GM23248 (cell line): ENCODE measurements around the gene CD9. TPM values are rescaled to one million over a fixed set of nuclear protein-coding genes. Genes with fewer than 3 reads are reported as not detected.
A peak's percentile ranks its signal among the peaks of the same experiment; 100 is the strongest.

Experiments
- DNase-seq: peaks from one replicate; pipeline ENCODE4 v3.0.0-alpha.2; 2015
- H2AFZ ChIP-seq: fragments of 200-600 bp; sonication (generic); 2 replicates; pipeline ENCODE4 v1.6.1; 2016; ENCODE audit warnings: antibody characterized with exemption
- H3F3A ChIP-seq: fragments of 200-600 bp; sonication (generic); 2 replicates; pipeline ENCODE4 v1.6.1; 2016; ENCODE audit warnings: mild to moderate bottlenecking, antibody characterized with exemption, mixed run types; ENCODE audit not compliant: insufficient read depth
- H3K27ac ChIP-seq: fragments of 200-600 bp; sonication (generic); 2 replicates; pipeline ENCODE4 v1.5.1; 2016; ENCODE audit warnings: mild to moderate bottlenecking
- H3K27me3 ChIP-seq: fragments of 200-600 bp; sonication (generic); replicated peaks from 2 replicates; pipeline ENCODE4 v1.6.1; 2016; ENCODE audit warnings: mild to moderate bottlenecking; ENCODE audit not compliant: insufficient read depth
- H3K36me3 ChIP-seq: fragments of 200-600 bp; sonication (generic); 2 replicates; pipeline ENCODE4 v1.6.1; 2016; ENCODE audit warnings: low read depth, mild to moderate bottlenecking
- H3K4me1 ChIP-seq: fragments of 200-600 bp; sonication (generic); 2 replicates; pipeline ENCODE4 v1.6.1; 2016; ENCODE audit warnings: mild to moderate bottlenecking; ENCODE audit not compliant: insufficient read depth
- H3K4me2 ChIP-seq: fragments of 200-600 bp; sonication (generic); one replicate; pipeline ENCODE4 v1.6.1; 2016; ENCODE audit warnings: mild to moderate bottlenecking; ENCODE audit not compliant: unreplicated experiment
- H3K4me3 ChIP-seq: fragments of 200-600 bp; sonication (generic); 2 replicates; pipeline ENCODE4 v1.5.1; 2016; ENCODE audit warnings: mild to moderate bottlenecking
- H3K79me2 ChIP-seq: fragments of 200-600 bp; sonication (generic); 2 replicates; pipeline ENCODE4 v1.6.1; 2016; ENCODE audit warnings: mild to moderate bottlenecking; ENCODE audit not compliant: insufficient read depth
- H3K9ac ChIP-seq: fragments of 200-600 bp; sonication (generic); 2 replicates; pipeline ENCODE4 v1.6.1; 2016; ENCODE audit warnings: mild to moderate bottlenecking
- H3K9me2 ChIP-seq: fragments of 200-600 bp; sonication (generic); 2 replicates; pipeline ENCODE4 v1.6.1; 2016; ENCODE audit warnings: mixed run types, mild to moderate bottlenecking, moderate library complexity; ENCODE audit not compliant: insufficient read depth
- H3K9me3 ChIP-seq: fragments of 200-600 bp; sonication (generic); one replicate; pipeline ENCODE4 v1.6.1; 2017; ENCODE audit warnings: low read depth
- H4K20me1 ChIP-seq: fragments of 200-600 bp; sonication (generic); 2 replicates; pipeline ENCODE4 v1.6.0; 2016; ENCODE audit not compliant: insufficient read depth
- EZH2 ChIP-seq: fragments of 200-600 bp; sonication (generic); IDR thresholded peaks from 2 replicates; pipeline ENCODE4 v1.6.1; 2018; ENCODE audit warnings: antibody characterized with exemption, mild to moderate bottlenecking; ENCODE audit not compliant: insufficient read depth, poor library complexity, severe bottlenecking
- EZH2phosphoT487 ChIP-seq: fragments of 200-600 bp; sonication (generic); IDR thresholded peaks from 2 replicates; pipeline ENCODE4 v1.6.1; 2018; ENCODE audit warnings: antibody characterized with exemption, moderate library complexity, mild to moderate bottlenecking, low read depth; ENCODE audit not compliant: insufficient read depth
- WGBS, 2 experiments: methylation state at CpG; one replicate each; pipeline ENCODE4 v1.1.6; 2015 to 2017; ENCODE audit warnings: low lambda C conversion rate in 2 of 2, low coverage in 1 of 2; ENCODE audit errors: missing lambda C conversion rate in 2 of 2; 5-methylcytosine and 5-hydroxymethylcytosine counted together
- in situ Hi-C: fragments of 300-500 bp; cut with MboI; formaldehyde crosslinking; loops from 2 replicates; pipeline ENCODE4 v1.15.0; 2020
- polyA plus RNA-seq: library from polyadenylated mRNA; unstranded; fragments of >200 nt; fragmentation: Nextera tagmentation; extraction: Ambion mirVana; gene quantifications from 2 replicates; pipeline ENCODE4 v1.2.1, GENCODE V29; 2016
- small RNA-seq: library from RNA; depleted of rRNA; stranded (forward); fragments of <200 nt; gene quantifications from one replicate; pipeline ENCODE3, GENCODE V24; 2014; ENCODE audit warnings: low read depth, low replicate concordance
- total RNA-seq: library from RNA; depleted of rRNA; stranded (reverse); fragments of >200 nt; shearing (Covaris generic); gene quantifications from 2 replicates; pipeline ENCODE4 v1.2.3, GENCODE V29; 2014; rRNA removed

The CD9 gene
- total and polyA plus RNA-seq, 2 experiments from 2014 or later, result 28.6 to 46.9 TPM

GRCh38 chr12:6282453-6282840 is 82.2 kb downstream of the CD9 start:
- Histone ChIP-seq H3K4me2 (no peak overlapping the region), H3K27me3 (no peaks in the 10 kb centered on the region), H2AFZ (no peak overlapping the region), H3K36me3 (no peaks in the 10 kb centered on the region), H3K9ac (no peak overlapping the region), H4K20me1 (no peaks in the 10 kb centered on the region), H3F3A (peaks cover 43% of the 10 kb centered on the region), H3K27ac (no peak overlapping the region), H3K4me3 (no peak overlapping the region), H3K4me1 (peaks cover 46% of the 10 kb centered on the region), H3K9me2 (no peaks in the 10 kb centered on the region), H3K9me3 (no peaks in the 10 kb centered on the region), H3K79me2 (no peaks in the 10 kb centered on the region)
- no peak for DNase-seq
- in situ Hi-C loops, result loop anchor here (10.0 kb wide), 1 partner anchor 298 kb away; no protein-coding TSS in a partner anchor
- WGBS, 2 experiments, result 96 to 99% methylated on average over 4 of the region's 4 CpGs
- TF ChIP-seq EZH2 (no peak), EZH2phosphoT487 (no peak)

DNA sequence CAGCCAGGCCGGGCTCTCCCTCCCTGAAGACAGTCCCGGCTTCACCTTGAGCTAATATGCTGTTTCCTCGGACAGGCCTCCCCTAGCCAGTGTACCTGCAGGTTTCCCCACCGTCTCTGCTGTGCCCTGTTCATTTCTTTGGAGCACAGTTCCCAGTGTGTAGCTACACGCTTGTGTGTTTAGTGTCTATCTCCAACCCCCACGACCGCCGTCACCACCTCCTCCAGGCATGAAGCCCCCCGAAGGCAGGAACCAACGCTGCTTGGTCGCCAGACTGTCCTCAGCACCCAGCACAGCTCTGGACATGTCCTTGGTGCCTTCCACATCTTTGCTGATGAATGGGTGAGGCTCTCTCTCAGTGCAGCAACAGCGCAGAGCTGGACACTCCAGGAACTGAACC is 84.1 kb downstream of the CD9 start:
- WGBS, 2 experiments, result 79 to 85% methylated on average over 12 of the region's 12 CpGs
- no peak overlapping the region for H3K4me3 ChIP-seq
- no peak overlapping the region for H3K9ac ChIP-seq
- H3K9me2 ChIP-seq, result no peaks in the 10 kb centered on the region
- H3K4me1 ChIP-seq, result peaks cover 43% of the 10 kb centered on the region
- H3F3A ChIP-seq, result peaks cover 43% of the 10 kb centered on the region
- H4K20me1 ChIP-seq, result no peaks in the 10 kb centered on the region
- H2AFZ ChIP-seq, result no peak overlapping the region
- H3K36me3 ChIP-seq, result no peaks in the 10 kb centered on the region
- no peak for DNase-seq
- H3K9me3 ChIP-seq, result no peaks in the 10 kb centered on the region
- no peaks in the 10 kb centered on the region for H3K27me3 ChIP-seq
- in situ Hi-C loops, result loop anchor here (10.0 kb wide), 1 partner anchor 299 kb away; no protein-coding TSS in a partner anchor
- H3K27ac ChIP-seq, result no peak overlapping the region
- no peak overlapping the region for H3K4me2 ChIP-seq
- no peak for TF ChIP-seq EZH2phosphoT487
- no peak for TF ChIP-seq EZH2
- no peaks in the 10 kb centered on the region for H3K79me2 ChIP-seq

- in situ Hi-C loops, result loop anchor here (5.0 to 10.0 kb wide), 2 partner anchors 218 to 300 kb away; no protein-coding TSS in a partner anchor
- peak overlapping the region; percentile 8 for H3K4me2 ChIP-seq
Observed at GRCh38 chr12:6285063-6285477, 84.9 kb downstream of the CD9 start.

DNA sequence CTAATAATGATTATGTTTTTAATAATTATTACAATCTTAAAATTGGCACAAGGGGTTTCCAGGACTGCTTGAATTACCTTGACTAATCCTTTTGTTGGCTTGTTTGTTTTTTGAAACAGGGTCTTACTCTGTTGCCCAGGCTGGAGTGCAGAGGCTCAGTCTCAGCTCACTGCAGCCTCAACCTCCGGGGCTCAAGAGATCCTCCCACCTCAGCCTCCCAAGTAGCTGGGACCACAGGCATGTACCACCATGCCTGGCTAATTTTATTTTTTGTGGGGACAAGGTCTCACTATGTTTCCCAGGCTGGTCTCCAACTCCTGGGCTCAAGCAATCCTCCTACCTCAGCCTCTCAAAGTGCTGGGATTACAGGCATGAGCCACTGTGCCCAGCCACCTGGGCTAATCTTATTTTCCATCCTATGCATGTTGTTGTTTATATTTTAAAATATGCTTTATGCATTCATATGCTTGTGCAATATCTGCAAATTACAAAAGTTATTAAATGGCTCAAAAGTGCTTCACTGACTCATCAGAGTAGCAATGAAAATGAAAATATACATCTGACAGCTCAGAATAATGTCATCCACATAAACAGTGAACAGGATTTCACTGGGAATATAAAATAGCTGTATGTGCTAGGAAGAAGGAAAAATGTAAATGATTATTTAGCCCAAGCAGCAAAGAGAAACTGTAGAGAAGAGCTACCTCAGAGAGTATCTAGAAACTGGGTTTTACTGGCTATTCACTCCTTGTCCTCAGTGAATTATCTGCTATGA is 85.5 kb downstream of the CD9 start:
- no peak overlapping the region for H2AFZ ChIP-seq
- in situ Hi-C loops, result loop anchor here (5.0 to 10.0 kb wide), 2 partner anchors 218 to 301 kb away; no protein-coding TSS in a partner anchor
- H3F3A ChIP-seq, result peaks cover 30% of the 10 kb centered on the region

More at GRCh38 chr12:6285063-6285477, 84.9 kb downstream of the CD9 start:
- Histone ChIP-seq H3K9ac (no peak overlapping the region), H3K27me3 (no peaks in the 10 kb centered on the region), H3K4me1 (peaks cover 35% of the 10 kb centered on the region), H4K20me1 (no peaks in the 10 kb centered on the region), H3F3A (peaks cover 35% of the 10 kb centered on the region), H3K79me2 (no peaks in the 10 kb centered on the region), H3K9me2 (no peaks in the 10 kb centered on the region), H3K9me3 (no peaks in the 10 kb centered on the region), H3K27ac (no peak overlapping the region; the same call in 1 of the 2 replicates), H3K4me3 (no peak overlapping the region), H3K36me3 (no peaks in the 10 kb centered on the region), H2AFZ (peak overlapping the region; percentile 60; the same call in 1 of the 2 replicates)
- TF ChIP-seq EZH2 (no peak), EZH2phosphoT487 (no peak)
- WGBS, 2 experiments, result 2 to 3% methylated on average over 8 of the region's 8 CpGs
- DNase-seq, result peak; percentile 78

More for the DNA sequence above, 85.5 kb downstream of the CD9 start:
- no peaks in the 10 kb centered on the region for H4K20me1 ChIP-seq
- peak; percentile 49 for DNase-seq
- H3K27ac ChIP-seq, result peak overlapping the region; percentile 60
- peaks cover 31% of the 10 kb centered on the region for H3K4me1 ChIP-seq
- H3K9ac ChIP-seq, result peak overlapping the region; percentile 27; the same call in 1 of the 2 replicates
- H3K9me2 ChIP-seq, result no peaks in the 10 kb centered on the region
- TF ChIP-seq EZH2, result no peak
- no peak for TF ChIP-seq EZH2phosphoT487
- no peak overlapping the region for H3K4me3 ChIP-seq
- no peaks in the 10 kb centered on the region for H3K79me2 ChIP-seq
- peak overlapping the region; percentile 20 for H3K4me2 ChIP-seq
- H3K36me3 ChIP-seq, result no peaks in the 10 kb centered on the region
- 50 to 67% methylated on average over 1 of the region's 1 CpG for WGBS, 2 experiments
- no peaks in the 10 kb centered on the region for H3K9me3 ChIP-seq
- H3K27me3 ChIP-seq, result no peaks in the 10 kb centered on the region

Small RNAs within 50 kb of the gene (small RNA-seq; reads per million reads assigned to genes)
- not detected for gene ATP5MFP5
- gene RF00019, result not detected

Other genes starting within 250 kb of the CD9 start
- not detected in 2 replicates for gene VWF, start 75.7 kb upstream of the CD9 start, total RNA-seq
- 0.03 and 0.14 TPM in 2 replicates for gene VWF, start 75.7 kb upstream of the CD9 start, polyA plus RNA-seq
- not detected in 2 replicates for gene PLEKHG6, start 110.3 kb downstream of the CD9 start, total RNA-seq
- gene PLEKHG6, start 110.3 kb downstream of the CD9 start, polyA plus RNA-seq, result 0.30 TPM in 1 of 2 replicates, not detected in the other
- gene TNFRSF1A, start 141.7 kb downstream of the CD9 start, total RNA-seq, result 247 and 343 TPM in 2 replicates
- gene TNFRSF1A, start 141.7 kb downstream of the CD9 start, polyA plus RNA-seq, result 183 and 197 TPM in 2 replicates
- gene SCNN1A, start 175.2 kb downstream of the CD9 start, total RNA-seq, result 0.76 TPM in 1 of 2 replicates, not detected in the other
- gene SCNN1A, start 175.2 kb downstream of the CD9 start, polyA plus RNA-seq, result 0.25 and 0.59 TPM in 2 replicates
- gene LTBR, start 183.8 kb downstream of the CD9 start, total RNA-seq, result 147 TPM in 2 replicates
- 113 and 117 TPM in 2 replicates for gene LTBR, start 183.8 kb downstream of the CD9 start, polyA plus RNA-seq
- gene CD27, start 244.6 kb downstream of the CD9 start, total RNA-seq, result not detected in 2 replicates
- 0.28 and 0.32 TPM in 2 replicates for gene CD27, start 244.6 kb downstream of the CD9 start, polyA plus RNA-seq